HG03442 (cell line): ENCODE data around the gene CCL2.

ENCODE experiments used
- ATAC-seq: cut with Tn5 transposase; IDR thresholded peaks from one replicate; pipeline ENCODE4 v1.9.1; 2021; ENCODE audit warnings: mild to moderate bottlenecking, moderate library complexity; ENCODE audit not compliant: unreplicated experiment

CCL2 gene

GRCh38 chr17:34261568-34262337, 6.7 kb downstream of the CCL2 start:
- ATAC-seq: no peak

- ATAC-seq: no peak
These were observed 10.6 kb downstream of the CCL2 start for GRCh38 chr17:34265711-34266110.

- no peak for ATAC-seq
These were observed 14.9 kb downstream of the CCL2 start, which contains the start of gene CCL7 for GRCh38 chr17:34269969-34270368. CCL7 (plus strand) TSS chr17:34270221; CDS start chr17:34270291, 70 bp downstream.

GRCh38 chr17:34275881-34276280, 20.8 kb downstream of the CCL2 start:
- ATAC-seq: no peak

- ATAC-seq: no peak
These were observed 21.7 kb downstream of the CCL2 start for GRCh38 chr17:34276826-34277225.

GRCh38 chr17:34283571-34283970, 28.5 kb downstream of the CCL2 start:
- no peak for ATAC-seq

GRCh38 chr17:34285286-34285792, 30.3 kb downstream of the CCL2 start, which contains the start of gene CCL11:
CCL11 (plus strand) TSS chr17:34285742; CDS start chr17:34285809, 67 bp downstream.
- no peak for ATAC-seq

GRCh38 chr17:34287875-34288274, 32.8 kb downstream of the CCL2 start:
- no peak for ATAC-seq

GRCh38 chr17:34290586-34290985, 35.5 kb downstream of the CCL2 start:
- no peak for ATAC-seq

GRCh38 chr17:34291721-34292348, 36.8 kb downstream of the CCL2 start:
- no peak for ATAC-seq

GRCh38 chr17:34299027-34299426, 43.9 kb downstream of the CCL2 start:
- ATAC-seq: no peak

- no peak for ATAC-seq
These were observed 45.0 kb downstream of the CCL2 start for GRCh38 chr17:34299956-34300577.

GRCh38 chr17:34300652-34301370, 45.7 kb downstream of the CCL2 start:
- ATAC-seq: no peak

- no peak for ATAC-seq
These were observed 46.9 kb downstream of the CCL2 start for GRCh38 chr17:34301986-34302385.

- ATAC-seq: no peak
These were observed 47.6 kb downstream of the CCL2 start for GRCh38 chr17:34302636-34303035.

GRCh38 chr17:34303606-34304005, 48.5 kb downstream of the CCL2 start:
- no peak for ATAC-seq

- no peak for ATAC-seq
These were observed 50.0 kb downstream of the CCL2 start for GRCh38 chr17:34305061-34305460.

GRCh38 chr17:34305606-34306005, 50.5 kb downstream of the CCL2 start:
- no peak for ATAC-seq

GRCh38 chr17:34306466-34306865, 51.4 kb downstream of the CCL2 start:
- ATAC-seq: no peak
